SK-N-MC (cell line): ENCODE measurements around the gene FBXL3.

ENCODE experiments used
- FOXP2 ChIP-seq: optimal IDR thresholded peaks from 2 replicates; pipeline ENCODE3; 2011; ENCODE audit warnings: mild to moderate bottlenecking, moderate library complexity; ENCODE audit not compliant: insufficient read depth; ENCODE audit errors: extremely low read length, control extremely low read depth
- POLR2AphosphoS5 ChIP-seq: IDR thresholded peaks from 2 replicates; pipeline ENCODE4 v1.6.1; 2012; ENCODE audit warnings: mild to moderate bottlenecking, low read depth, low read length, borderline replicate concordance

GRCh38 chr13:76983676-76984075 is 43.3 kb downstream of the FBXL3 start:
- TF ChIP-seq POLR2AphosphoS5 (no peak), FOXP2 (no peak)
